ENCODE data around the gene UGT1A1.

The UGT1A1 gene

DNA sequence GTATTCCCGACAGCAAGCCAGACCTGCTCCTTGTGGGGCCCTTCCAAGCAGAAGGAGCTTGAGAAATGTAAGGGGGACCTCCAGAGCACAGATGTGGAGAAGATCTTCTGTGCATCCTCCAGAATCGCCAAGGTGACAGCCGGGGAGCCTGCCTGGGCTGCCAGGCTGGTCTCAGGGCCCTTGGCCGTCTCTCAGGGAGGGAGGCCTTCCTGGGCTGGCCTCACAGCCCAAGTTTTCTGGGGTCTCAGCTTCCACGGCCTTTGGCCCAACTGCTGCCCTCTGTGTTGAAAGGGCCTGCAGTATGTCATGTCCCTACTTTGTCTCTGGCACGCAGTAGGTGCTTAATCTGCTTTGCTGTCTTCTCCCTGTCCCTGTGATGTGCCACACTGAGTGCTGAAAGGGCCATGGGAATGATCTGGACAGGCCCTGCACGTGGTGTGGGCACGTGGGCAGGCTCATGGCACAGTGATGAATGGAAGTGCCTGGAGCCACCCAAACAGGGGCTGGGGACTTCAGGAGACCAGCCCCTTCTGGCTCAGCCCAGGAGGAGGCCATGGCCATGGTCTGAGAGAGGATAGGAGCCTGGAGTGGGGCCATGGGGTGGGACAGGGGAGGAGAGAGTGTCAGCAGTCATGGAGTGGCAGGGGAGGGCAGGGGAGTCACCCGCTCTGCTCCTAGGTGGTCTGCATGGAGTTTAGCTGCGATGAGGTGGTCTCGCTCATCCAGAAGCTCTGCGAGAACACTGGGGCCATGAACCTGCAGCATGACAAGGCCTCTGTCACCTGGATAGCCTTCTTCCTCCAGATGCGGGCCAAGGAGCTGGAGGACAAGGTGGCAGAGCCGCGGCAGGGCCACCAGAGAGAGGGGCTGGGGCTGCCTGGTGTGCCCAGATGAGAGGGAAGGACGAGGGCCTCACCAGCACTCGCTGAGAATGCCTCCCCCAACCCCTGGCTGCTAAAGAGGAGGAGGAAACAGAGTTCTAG is 58.9 kb downstream of the UGT1A1 start:
- peak; percentile 9 for DNase-seq

GRCh38 chr2:233819884-233820773 is 60.1 kb downstream of the UGT1A1 start:
- DNase-seq = peak; percentile 10

DNA sequence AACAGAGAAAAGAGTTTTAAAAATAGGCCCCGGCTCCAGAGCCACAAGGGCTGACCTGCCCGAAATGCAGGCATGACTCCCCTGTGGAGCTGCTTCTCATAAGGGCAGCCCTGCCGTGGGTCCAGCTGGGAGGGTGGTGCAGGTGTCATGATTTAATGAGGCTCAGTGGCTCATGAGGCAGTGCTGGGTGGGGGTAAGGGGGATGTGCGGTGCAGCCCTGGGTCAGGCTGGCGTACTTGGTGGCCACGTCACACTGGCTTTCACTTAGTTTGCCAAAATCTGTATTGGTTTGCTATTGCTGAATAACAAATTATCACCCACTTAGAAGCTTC is 60.7 kb downstream of the UGT1A1 start:
- no peak for DNase-seq

DNA sequence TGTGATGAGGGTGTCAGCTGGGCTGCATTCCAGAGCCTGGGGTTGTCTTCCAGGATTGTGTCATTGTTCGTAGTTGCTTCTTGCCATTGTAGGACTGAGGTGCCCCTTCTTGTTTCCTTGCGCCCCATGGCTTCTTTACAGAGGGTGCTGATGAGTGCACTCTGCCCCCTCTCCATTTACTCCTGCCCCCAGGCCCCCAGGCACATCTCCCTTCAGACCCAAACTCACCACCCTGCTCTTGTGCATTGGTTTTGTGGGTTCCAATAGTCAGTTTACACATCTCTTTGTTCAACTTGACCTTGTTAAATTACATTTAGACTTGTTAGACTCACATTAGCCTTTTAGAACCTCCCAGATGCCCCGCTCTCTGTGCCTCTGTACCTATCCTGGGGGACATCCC is 61.1 kb downstream of the UGT1A1 start:
- DNase-seq = peak; percentile 10

DNA sequence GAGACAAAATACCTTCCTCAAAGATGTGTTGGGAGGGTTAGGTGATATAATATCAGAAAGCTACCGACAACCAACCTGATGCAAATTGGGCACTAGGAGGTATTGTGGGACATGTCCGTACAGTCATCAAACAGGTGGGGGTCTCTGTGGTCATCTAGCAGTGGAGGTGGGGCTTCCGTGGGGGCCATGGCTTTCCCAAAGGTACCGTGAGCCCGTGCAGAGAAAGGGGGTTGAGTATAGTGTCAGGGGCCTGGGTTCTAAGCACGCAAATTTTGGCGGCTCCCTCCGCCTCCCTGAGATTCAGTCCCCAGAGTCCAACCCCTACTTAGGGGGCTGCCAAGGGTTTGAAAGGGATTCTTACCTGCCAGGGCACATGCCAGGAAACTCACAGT is 61.6 kb downstream of the UGT1A1 start:
- no peak for DNase-seq

DNA sequence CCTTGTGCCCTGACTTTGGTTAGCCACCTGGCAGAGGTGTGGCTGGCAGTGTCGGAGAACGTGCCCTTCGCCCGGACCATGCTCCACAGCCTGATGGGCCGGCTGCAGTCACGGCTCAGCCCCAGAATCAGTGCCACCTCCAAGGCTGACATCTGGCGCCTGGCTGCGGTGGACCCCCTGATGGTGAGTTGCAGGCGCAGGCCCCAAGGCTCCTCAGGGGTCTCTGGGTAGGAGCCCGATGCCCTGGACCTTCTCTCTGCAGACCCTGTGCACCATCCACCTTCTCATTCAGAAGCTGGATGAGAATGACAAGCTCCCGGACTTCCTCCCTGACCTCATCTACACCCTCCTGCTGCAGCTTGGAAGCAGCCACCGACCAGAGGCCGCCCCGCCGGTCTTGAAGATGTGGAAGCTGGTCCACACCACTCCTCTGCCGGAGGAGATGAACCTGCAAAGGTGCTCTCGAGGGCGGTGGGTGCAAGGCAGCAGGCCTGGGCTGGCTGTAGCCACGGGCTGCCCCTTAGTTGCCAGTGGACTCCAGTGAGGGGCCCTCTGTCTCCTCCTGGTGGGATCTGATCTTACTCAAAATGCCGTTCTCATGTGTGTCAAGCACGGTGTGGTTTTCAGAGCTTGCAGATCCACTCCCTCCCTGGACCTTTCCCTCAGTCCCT is 62.2 kb downstream of the UGT1A1 start:
- DNase-seq = peak; percentile 16
